HL-60 (cell line): ENCODE results near the gene CCDC83.
A peak's percentile ranks its signal among the peaks of the same experiment; 100 is the strongest.
"Not testable (repeated sequence)": the region's sequence is repeated elsewhere in the genome, so short reads cannot be mapped to it uniquely, and the experiment has no call there.

Source experiments
- DNase-seq, 2 experiments: peaks; one replicate each; pipeline ENCODE4 v3.0.0-alpha.2; 2010 to 2020; ENCODE audit warnings: low read depth in 1 of 2, low spot score in 1 of 2
- H3K27ac ChIP-seq: fragments of 250-450 bp; sonication (Bioruptor Pico); replicated peaks from 2 replicates; pipeline ENCODE4 v1.5.1; 2020; ENCODE audit warnings: mild to moderate bottlenecking, moderate library complexity
- H3K27me3 ChIP-seq: fragments of 250-450 bp; sonication (Bioruptor Pico); 2 replicates; pipeline ENCODE4 v1.5.1; 2021; ENCODE audit warnings: mild to moderate bottlenecking, moderate library complexity; ENCODE audit not compliant: insufficient read depth, poor library complexity, severe bottlenecking
- H3K4me3 ChIP-seq: replicated peaks from 2 replicates; pipeline ENCODE4 v1.5.1; 2011; ENCODE audit warnings: mild to moderate bottlenecking, control low read depth, low read length; ENCODE audit not compliant: insufficient read depth
- GABPA ChIP-seq: IDR thresholded peaks from 2 replicates; pipeline ENCODE4 v1.6.1; 2012; ENCODE audit warnings: low read depth
- POLR2AphosphoS5 ChIP-seq: IDR thresholded peaks from 2 replicates; pipeline ENCODE4 v1.6.1; 2012; ENCODE audit warnings: low read depth
- REST ChIP-seq: IDR thresholded peaks from 2 replicates; pipeline ENCODE4 v1.6.1; 2012; ENCODE audit warnings: low read depth; ENCODE audit not compliant: insufficient replicate concordance
- SPI1 ChIP-seq: IDR thresholded peaks from 2 replicates; pipeline ENCODE4 v1.6.1; 2012; ENCODE audit warnings: low read depth, mild to moderate bottlenecking, borderline replicate concordance
- TF ChIP-seq, protein P1 (sequence below): IDR thresholded peaks from one replicate; pipeline ENCODE4 v1.5.1; 2011; ENCODE audit warnings: low read length, control low read depth, inconsistent platforms; ENCODE audit not compliant: insufficient read depth

Gene CCDC83

DNA sequence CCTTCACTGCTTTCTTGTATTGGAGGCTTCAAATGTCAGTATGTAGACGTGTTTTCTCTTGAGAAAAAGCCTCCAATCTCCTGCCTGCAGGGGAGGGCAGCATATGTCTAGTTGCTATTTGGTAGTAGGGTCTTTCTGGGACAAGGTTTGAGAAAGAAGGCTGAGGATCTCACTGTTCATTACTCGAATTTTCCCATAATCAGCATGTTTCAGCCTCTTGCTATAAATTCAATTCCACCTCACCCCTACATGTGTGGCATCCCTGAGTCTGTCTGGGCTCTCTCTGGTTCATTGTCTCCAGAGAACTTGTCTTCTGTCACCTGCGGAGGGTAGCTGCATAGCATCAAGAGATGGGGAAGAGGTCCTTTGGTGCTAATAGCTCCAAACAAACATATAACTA, 19.5 kb upstream of the CCDC83 start:
- H3K27me3 ChIP-seq: no peaks in the 10 kb centered on the region

GRCh38 chr11:85840932-85841331, 14.3 kb upstream of the CCDC83 start:
- H3K27me3 ChIP-seq, H3K4me3 ChIP-seq, DNase-seq, H3K27ac ChIP-seq: not testable (repeated sequence)

More for the DNA sequence above, 19.5 kb upstream of the CCDC83 start:
- H3K4me3 ChIP-seq: no peak overlapping the region
- no peak for TF ChIP-seq REST
- no peak for TF ChIP-seq SPI1
- TF ChIP-seq, protein P1, sequence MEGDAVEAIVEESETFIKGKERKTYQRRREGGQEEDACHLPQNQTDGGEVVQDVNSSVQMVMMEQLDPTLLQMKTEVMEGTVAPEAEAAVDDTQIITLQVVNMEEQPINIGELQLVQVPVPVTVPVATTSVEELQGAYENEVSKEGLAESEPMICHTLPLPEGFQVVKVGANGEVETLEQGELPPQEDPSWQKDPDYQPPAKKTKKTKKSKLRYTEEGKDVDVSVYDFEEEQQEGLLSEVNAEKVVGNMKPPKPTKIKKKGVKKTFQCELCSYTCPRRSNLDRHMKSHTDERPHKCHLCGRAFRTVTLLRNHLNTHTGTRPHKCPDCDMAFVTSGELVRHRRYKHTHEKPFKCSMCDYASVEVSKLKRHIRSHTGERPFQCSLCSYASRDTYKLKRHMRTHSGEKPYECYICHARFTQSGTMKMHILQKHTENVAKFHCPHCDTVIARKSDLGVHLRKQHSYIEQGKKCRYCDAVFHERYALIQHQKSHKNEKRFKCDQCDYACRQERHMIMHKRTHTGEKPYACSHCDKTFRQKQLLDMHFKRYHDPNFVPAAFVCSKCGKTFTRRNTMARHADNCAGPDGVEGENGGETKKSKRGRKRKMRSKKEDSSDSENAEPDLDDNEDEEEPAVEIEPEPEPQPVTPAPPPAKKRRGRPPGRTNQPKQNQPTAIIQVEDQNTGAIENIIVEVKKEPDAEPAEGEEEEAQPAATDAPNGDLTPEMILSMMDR: no peak
- no peak for TF ChIP-seq GABPA
- TF ChIP-seq POLR2AphosphoS5: no peak
- H3K27ac ChIP-seq: no peak overlapping the region
- no peak for DNase-seq

DNA sequence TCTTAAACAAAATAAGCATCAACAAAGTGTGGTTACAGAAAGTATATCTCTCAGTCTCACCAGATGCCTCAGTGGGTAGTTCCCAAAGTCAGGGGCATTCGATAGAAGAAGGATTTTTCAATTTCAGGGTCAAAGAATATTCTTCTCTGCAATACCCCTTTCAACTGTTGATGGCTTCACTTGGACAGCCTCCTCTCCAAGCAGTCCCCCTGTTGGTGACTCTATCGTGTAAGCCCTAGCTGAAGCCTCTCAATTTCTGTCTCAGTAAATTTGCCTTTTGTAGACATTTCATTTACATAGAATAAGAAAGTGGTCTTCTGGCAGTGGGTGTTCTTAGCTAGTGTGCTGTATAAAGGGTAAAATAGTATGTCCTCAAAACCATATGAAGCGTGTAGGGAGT, 11.3 kb upstream of the CCDC83 start:
- no peak overlapping the region for H3K27ac ChIP-seq
- DNase-seq: no peak
- H3K27me3 ChIP-seq: no peaks in the 10 kb centered on the region
- no peak overlapping the region for H3K4me3 ChIP-seq
- TF ChIP-seq, protein P1: no peak

DNA sequence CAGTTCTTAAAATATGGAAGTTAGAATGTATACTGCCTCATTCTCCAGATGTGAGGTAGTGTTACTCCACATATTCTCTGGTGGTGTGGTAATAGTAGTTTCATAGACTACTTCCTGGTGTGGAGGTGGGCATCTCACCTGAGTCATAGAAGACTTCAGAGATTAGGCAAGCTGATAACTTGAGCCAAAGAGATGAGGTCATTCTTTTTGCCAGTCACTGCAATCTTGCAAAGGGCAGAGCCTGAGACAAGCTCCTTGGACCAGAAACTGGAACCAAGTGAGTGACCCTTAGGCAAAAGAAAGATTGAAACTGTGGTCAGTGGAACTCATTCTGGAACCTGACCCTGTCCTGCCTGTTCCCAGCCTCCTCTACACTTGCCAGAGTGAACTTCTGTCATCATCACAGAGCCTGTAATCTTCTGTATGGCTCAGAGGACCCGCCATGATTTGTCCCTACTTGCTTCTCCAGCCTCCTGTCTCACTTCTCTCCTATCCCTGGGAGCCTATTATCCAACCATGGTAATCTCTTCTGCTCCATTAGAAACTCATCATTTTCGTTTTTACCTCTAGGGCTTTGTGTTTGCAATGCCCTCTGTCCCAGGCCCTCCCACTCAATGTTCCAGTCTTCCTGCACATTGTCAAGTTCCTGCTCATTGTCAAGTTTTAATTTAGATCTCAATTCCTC, 10.6 kb upstream of the CCDC83 start:
- peak in 1 of 2 experiments; percentile 44 for DNase-seq
- H3K4me3 ChIP-seq: no peak overlapping the region
- H3K27ac ChIP-seq: no peak overlapping the region
- no peaks in the 10 kb centered on the region for H3K27me3 ChIP-seq
- TF ChIP-seq, protein P1: no peak
- TF ChIP-seq SPI1: no peak
- no peak for TF ChIP-seq REST
- no peak for TF ChIP-seq GABPA
- no peak for TF ChIP-seq POLR2AphosphoS5
